HG03097 (cell line): ENCODE measurements around the gene FAM120AOS.
"Not testable (repeated sequence)": the region's sequence is repeated elsewhere in the genome, so short reads cannot be mapped to it uniquely, and the experiment has no call there.

Experiments
- ATAC-seq: cut with Tn5 transposase; IDR thresholded peaks from one replicate; pipeline ENCODE4 v1.9.1; 2021; ENCODE audit not compliant: unreplicated experiment, low FRiP score

FAM120AOS gene

DNA sequence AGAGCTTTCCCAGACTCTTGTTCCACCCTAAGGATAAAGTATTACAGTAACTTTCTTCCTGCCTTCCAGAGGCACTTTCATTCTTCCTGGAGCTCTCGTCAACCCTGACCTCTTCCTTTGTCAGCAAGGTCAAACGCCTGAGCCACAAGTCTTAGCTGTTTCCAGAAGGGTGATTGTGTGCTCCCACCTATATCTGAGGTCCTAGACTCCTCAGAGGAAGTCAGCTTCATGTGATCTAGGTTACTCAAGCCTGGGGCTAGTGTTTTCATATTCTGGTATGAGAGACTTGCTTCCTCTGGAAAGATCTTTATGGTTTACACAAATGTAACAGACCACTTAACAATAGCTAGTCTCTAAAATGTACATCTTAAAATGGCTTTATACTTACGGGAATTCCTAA, 7.3 kb downstream of the FAM120AOS start:
- ATAC-seq, result no peak

DNA sequence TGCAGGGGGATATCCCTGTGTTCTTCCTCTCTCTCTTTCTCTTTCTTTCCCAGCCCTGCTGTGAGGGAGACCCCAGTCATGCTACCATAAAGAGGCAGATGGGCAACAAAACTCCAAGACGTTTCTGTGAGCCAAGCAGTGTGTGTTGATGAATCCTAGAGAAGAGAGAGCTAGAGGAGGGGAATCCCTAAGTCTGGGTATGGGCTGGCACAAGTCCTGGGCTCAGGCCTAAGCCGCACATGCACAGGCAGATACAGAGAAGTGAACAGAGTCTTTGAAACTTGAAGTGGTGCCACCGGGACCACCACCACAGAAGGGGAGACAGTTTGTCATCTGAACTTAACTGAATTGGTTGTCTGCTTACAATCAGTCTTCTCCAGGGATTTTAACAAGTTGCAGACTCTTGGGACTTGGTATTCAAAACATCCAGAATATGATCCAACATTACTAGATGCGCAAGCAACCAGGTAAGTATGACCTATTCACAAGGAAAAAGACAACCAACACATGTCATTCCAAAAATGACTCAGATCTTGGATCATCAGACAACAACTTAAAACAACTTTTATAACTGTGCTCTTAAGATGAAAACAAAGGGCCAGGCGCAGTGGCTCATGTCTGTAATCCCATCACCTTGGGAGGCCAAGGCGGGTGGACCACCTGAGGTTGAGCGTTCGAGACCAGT, 12.3 kb downstream of the FAM120AOS start:
- ATAC-seq, result no peak

DNA sequence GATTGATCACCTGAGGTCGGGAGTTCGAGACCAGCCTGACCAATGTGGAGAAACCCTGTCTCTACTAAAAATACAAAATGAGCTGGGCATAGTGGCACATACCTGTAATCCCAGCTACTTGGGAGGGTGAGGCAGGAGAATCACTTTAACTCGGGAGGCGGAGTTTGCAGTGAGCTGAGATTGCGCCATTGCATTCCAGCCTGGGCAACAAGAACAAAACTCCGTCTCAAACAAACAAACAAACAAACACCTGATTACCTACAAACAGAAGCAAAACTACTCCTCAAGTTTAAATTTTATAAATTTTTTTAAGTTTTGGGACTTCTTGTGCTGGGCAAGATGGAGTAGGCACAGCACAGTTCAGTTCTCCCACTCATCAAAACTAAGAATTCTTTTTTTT, 14.1 kb downstream of the FAM120AOS start:
- ATAC-seq, result not testable (repeated sequence)

DNA sequence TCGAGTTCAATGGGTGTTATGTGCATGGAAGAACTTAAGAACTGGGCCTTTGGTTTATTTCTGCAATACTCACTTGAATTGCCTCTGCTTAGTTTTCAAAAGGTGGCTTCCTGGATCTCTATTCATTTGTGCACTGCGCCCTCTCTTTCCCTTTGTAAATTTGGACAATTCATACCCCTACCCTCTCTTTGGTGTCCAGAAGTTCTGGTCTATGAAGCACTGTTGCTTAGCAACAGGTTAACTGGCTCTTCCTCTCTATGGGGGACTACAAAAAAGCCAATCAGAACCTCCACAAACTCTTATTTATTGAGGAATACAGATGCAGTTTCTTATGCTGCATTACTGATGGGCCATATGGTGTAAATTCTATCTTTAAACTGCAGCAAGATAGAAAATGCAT, 15.4 kb downstream of the FAM120AOS start:
- ATAC-seq, result no peak

DNA sequence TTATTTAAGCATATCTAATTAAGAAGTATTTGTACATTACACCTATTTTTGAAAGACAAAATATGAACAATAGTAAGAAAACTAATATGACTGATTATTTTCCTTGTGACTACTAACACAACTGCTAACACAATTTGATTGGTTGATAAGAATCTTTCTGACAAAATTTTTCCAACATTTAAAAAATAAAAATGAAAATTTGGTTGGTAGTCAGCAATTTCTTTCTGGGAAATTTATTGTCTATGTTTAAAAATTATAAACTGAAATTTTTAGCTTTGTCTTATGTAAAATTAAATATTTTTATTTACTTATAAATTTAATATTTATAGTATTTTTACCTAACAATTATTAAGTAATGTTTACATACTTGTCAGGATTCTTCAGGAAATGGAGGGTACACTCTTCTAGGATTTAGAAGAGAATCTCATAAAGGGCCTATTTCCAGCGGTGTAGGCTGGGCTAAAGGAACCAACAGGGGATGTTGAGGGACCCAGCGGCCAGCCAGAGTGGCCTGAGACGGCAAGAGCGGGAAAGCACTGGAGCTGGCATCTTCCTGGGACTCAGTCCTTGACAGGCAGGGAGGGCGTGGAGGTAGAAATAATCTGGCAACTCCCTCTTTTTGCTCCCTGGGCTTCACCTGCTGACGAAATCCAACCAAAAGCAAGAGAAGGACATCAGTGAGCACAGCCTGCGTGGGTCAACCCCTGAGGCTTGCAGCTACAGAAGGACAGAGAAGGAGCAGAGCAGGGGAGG, 16.6 kb downstream of the FAM120AOS start:
- no peak for ATAC-seq

DNA sequence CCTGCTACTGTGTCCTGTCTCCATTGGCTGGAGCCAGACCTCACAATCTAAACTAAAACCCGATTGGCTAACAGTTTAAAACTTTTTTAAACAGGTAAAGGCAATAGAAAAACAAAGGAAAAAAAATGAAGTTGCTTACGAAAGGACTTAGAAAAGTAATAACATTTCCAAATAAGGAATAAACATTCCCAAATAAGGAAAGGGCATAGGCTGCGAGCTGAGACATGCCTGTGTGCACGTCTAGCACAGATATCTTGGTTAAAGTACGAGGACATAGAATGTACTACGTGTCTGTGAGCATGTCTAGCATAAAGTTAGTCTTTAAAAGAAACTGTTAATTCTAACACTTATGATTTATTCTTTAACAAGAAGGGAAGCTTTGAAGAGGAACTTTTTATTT, 17.2 kb downstream of the FAM120AOS start:
- no peak for ATAC-seq

DNA sequence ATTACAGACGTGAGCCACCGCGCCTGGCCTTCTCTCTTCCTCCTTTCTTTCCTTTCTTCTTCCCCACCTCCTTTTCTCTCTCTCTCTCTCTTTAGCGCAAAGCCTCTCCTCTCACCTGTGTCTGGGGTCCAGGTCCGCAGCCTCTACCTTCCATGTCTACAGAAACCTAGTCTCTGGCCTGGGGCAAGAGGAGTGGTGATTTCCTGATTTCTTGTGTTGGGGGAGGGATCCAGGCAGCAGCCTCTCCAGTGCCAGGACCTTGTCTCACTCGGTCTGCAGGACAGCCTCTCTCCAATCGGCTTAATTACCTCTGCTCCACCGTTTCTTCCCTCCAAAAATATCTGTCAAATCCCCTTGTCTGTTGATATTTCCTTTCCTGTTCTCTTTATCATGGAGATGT, 18.0 kb downstream of the FAM120AOS start:
- ATAC-seq, result no peak

DNA sequence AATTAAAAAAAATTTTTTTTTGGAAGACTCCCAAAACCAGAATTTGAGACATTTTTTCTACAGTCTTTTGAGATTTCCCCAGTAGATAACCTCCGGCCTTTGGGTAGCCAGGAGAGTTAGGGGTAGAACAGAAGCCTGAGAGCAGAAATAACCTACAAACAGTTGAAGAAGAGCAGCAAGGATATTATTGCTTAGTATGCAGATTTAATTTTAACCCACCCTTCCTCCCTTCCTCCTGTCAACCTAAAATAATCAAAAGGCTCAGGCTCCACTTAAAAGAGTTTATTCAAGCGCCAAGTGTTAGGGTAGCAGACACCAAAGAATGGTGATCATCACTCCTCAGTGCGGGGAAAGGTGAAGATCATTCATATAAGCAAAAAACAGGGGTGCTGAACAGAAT, 19.3 kb downstream of the FAM120AOS start:
- no peak for ATAC-seq

DNA sequence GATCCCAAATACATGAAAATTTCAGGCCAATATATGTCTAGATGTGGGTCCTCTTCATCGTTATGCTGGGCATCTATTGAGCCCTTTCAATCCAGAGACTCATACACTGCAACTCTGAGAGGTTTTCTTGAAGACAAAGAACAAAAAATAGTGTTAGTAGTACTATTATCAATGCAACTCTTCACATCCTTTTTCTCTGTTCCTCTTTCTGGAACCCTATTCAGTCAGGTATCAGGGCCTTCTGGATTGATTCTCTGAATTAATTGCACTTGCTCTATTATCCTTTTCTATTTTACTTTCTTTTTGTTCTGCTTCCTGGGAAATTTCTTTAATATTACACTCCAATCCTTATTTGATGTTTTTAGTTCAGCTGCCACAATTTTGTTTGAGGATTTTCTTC, 20.4 kb downstream of the FAM120AOS start:
- ATAC-seq, result no peak

DNA sequence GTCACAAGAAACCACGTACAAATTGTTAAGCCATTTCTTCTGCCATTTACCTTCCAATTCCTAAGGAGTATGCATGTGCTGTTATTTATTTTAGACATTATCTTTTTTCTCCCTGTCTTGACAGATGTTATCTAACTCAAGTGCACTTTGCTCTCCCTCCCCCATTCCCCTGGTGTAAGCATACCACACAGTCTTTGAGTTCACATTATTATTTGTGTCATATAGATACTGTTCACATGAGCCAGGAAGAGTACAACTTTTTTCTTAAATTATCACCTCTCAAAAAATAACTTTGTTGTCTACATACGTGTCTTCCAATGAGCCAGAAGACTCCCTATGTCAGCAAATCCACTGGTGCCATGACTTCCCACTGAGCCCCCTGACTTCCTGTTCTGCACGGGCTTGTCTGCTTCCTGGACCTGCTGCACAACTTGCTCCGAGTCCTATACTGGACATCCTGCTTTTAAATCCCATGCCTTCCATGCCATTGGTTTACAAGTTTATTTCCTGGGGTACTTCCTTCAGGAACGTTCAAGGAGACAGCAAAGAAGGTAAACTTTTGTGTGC, 21.8 kb downstream of the FAM120AOS start:
- no peak for ATAC-seq

DNA sequence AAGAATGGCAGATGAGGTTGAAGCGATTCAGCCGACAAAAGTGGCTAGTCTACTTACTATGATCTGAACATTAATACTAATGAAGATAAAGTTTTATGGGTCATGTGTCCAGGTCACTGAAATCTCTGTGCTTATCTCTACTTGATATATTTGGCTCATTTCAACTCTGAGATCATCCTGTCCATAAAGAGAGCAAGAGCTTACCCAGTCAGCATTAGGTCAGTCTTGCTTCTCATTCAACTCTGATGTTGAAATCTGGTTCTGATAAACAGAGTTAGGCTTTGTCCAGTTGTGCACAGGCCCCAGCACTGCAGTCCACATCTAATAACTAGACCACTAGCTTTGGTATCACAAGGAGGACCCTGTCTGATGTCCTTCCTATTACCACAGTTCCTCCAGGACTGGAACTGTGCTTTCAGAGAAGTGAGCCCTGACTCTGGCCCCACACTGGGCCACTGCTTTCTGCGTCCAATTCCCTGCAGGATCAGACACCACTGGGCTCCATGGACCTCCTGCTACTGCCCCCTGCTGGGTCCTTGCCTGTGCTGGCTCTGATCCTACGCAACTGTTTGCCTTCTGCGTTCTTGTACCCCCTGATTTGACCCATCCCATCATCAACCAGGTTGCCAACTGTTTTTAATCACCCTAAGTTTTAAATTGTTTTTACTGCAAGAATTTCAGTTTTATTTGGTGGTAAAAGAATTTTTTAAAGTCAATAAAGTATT, 25.6 kb downstream of the FAM120AOS start:
- ATAC-seq, result no peak

DNA sequence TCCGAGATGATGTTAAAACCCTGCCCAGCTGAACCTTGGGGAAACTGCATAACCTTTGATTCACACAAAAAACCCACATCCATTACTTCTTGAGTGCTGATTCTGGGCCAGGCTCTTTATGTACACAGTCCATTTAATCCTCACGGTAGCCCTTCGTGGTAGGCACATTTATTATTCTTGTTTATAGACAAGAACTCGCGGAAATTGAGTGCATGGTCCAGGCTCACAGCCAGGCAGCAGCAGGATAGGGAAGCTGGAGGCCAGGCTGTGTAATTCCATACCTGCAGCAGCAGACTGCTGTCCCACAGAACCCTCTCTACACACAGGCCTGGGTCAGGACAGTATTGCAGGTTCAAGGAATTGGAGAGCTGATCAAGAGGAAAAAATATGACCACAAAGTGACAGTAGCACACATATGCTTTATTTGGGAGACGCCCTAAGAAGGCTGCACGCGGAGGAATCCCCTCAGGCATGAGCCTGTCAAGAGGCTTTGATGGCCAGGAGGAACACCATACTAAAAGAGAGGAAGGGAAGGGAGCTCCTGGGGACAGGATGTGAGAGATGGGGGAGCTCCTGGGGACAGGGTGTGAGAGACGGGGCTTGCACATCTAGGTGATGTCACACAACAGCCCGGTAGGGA, 30.3 kb downstream of the FAM120AOS start:
- ATAC-seq, result no peak

DNA sequence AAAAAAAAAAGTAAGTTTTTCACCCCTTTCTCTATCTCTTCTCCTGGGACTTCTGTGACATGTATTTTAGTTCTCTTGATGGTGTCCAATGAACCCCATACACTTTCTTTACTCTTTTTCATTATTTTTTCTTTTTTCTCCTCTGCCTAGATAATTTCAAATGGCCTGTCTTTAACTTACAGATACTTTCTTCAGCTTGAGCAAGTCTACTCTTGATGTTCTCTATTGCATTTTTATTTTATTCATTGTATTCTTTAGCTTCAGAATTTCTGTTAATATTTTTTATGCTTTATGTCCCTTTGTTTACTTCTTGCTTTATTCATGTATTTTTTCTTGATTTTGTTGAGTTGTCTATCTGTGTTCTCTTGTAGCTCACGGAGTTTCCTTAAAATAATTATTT, 34.4 kb downstream of the FAM120AOS start:
- no peak for ATAC-seq

DNA sequence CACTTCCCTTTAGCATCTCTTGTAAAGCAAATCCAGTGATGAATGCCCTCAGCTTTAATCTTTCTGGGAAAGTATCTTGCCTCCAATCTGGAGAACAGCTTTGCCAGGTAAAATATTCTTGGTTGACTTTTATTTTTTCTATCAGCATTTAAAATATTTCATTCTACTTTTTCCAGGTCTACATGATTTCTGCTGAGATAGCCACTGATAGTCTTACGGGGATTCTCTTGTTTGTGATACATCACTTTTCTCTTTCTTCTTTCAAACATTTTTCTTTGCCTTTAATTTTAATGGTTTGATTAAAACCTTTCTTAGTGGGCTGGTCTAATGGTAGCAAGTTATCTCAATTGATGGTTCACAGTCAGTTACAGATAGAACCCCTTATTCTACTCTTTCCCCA, 35.8 kb downstream of the FAM120AOS start:
- ATAC-seq, result no peak

DNA sequence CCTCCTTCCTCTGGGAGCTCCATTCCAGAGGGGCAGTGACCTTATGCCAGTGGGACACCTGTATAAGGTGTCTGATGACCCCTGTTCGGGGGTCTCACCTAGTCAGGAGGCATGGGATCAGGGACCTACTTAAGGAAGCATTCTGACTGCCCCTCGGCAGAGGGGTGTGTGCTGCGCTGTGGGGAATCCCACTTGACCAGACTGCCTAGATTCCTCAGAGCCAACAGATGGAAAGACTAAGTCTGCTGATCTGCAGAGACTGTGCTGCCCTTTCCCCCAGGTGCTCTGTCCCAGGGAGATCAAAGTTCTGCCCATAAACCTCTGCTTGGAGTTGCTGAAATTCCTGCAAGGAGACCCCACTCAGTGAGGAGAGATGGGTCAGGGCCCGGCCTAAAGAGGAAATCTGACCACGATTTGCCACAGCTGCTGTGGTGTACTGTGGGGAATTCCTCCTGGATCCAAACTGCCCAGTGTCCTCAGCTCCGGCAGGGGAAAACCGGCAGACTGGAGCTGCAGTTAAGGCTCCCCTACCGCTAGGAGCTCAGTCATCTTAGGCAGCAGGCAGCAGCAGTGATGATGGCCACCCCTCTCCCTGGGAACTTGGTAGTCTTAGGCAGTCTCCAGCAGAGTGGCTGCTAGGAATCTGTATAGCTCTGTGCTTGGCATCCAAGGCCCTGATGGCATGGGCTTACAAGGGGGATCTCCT, 36.7 kb downstream of the FAM120AOS start:
- no peak for ATAC-seq

DNA sequence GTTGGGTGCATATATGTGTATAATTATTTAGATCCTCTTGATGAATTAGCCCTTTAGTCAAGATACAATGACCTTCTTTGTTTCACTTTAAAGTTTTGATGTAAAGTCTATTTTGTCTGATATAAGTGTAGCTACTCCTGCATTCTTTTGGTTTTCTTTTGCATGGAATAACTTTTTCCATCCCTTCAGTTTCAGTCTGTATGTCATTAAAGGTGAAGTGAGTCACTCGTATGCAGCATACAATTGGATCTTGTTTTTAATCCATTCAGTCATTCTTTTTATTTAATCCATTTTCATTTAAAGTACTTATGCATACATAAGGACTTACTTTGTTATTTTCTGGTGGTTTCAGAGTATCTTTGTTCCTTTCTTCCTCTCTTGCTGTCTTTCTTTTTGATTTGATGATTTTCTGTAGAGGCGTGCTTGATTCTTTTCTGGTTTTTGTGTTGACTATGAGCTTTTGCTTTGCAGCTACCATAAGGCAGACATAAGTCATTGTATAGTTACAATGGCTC, 38.1 kb downstream of the FAM120AOS start:
- ATAC-seq, result no peak

DNA sequence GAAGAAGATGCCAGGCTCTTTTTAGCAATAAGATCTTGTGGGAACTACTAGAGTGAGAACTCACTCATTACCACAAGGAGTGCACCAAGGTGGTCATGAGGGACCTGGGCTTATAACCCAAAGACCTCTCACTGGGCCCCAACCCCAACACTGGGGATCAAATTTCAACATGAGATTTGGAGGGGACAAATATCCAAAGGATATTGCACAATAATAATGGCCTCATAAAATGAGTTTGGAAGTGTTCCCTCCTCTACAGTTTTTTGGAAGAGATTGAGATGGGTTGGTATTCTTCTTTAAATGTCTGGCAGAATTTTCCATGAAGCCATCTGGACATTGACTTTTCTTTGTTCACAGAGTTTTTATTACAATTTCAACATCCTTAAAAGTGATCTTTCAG, 39.9 kb downstream of the FAM120AOS start:
- ATAC-seq, result no peak

DNA sequence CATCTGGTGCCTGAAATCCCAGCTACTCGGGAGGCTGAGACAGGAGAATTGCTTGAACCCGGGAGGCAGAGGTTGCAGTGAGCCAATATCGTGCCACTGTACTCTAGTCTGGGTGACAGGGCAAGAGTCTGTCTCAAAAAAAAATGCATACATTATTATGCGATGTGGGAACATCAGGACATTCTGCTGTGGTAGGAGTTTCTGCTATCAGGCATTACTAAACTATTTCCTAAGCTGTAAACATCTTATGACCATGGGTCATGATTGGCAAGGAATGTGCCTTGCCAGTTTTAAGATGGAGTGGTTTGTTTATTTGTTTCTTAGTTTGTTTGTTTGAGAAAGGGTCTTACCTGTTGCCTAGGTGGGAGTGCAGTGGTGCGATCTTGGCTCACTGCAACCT, 47.0 kb downstream of the FAM120AOS start:
- no peak for ATAC-seq

DNA sequence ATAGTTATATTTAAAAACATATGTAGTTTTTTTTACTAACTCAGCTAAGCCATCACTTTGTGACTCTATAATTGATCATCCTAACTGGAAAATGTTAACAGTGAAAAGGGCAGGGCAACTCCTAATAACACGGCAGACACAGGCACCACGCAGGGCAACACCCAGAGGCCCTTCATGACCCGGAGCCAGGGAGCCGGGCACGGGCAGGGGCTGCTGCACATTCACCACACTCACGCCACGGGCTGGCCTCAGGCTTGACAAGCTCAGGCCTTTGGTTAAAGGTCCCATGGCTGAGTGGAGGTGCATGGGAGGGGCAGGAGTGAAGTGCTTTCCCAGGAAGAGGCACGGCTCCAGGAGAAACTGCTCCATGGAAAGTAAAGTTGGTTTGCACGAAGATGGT, 54.9 kb downstream of the FAM120AOS start:
- no peak for ATAC-seq
